ENCODE measurements around the gene TMCO4. TPM values are rescaled to one million over a fixed set of nuclear protein-coding genes. Genes with fewer than 3 reads are reported as not detected.

Gene TMCO4
- total RNA-seq, 1 donor from 2014 or later, result 0.82 TPM

Other genes starting within 250 kb of the TMCO4 start
- 33.0 TPM for gene NBL1, start 155.6 kb downstream of the TMCO4 start, total RNA-seq
- gene HTR6, start 135.0 kb downstream of the TMCO4 start, total RNA-seq, result 0.41 TPM
- gene RNF186, start 15.4 kb upstream of the TMCO4 start, total RNA-seq, result not detected
- 9.8 TPM for gene OTUD3, start 82.5 kb upstream of the TMCO4 start, total RNA-seq
- gene PLA2G2E, start 123.7 kb upstream of the TMCO4 start, total RNA-seq, result not detected
- gene PLA2G2A, start 179.7 kb upstream of the TMCO4 start, total RNA-seq, result not detected

Data from frontal cortex (tissue), 1 donor.